Upper lobe of left lung (tissue), 6 donors: Measurements from ENCODE around the gene DOK5. TPM values are rescaled to one million over a fixed set of nuclear protein-coding genes. Genes with fewer than 3 reads are reported as not detected.

ENCODE experiments used
- ATAC-seq, 2 donors: fragments of 200-7000 bp; cut with Tn5 transposase; one replicate each; pipeline ENCODE4 v1.9.1; 2022; ENCODE audit warnings: mild to moderate bottlenecking in 2 of 2, moderate library complexity in 2 of 2; ENCODE audit not compliant: low FRiP score in 2 of 2
- DNase-seq, 2 donors: peaks; one replicate each; pipeline ENCODE4 v3.0.0-alpha.2; 2019 to 2020
- H3K27ac ChIP-seq, 4 donors: fragments of 200-600 bp; sonication (generic); one replicate each; pipeline ENCODE4 v1.5.1; 2016 to 2019
- H3K27me3 ChIP-seq, 4 donors: fragments of 200-600 bp; sonication (generic); one replicate each; pipeline ENCODE4 v1.5.1; 2017 to 2019
- H3K36me3 ChIP-seq, 4 donors: fragments of 200-600 bp; sonication (generic); one replicate each; pipeline ENCODE4 v1.5.1; 2016 to 2019
- H3K4me1 ChIP-seq, 4 donors: fragments of 200-600 bp; sonication (generic); one replicate each; pipeline ENCODE4 v1.5.1; 2018 to 2019
- H3K4me3 ChIP-seq, 4 donors: fragments of 200-600 bp; sonication (generic); one replicate each; pipeline ENCODE4 v1.5.1; 2017 to 2019; ENCODE audit warnings: mild to moderate bottlenecking in 2 of 4, moderate library complexity in 1 of 4
- H3K9me3 ChIP-seq, 4 donors: fragments of 200-600 bp; sonication (generic); one replicate each; pipeline ENCODE4 v1.5.1; 2018 to 2019
- CTCF ChIP-seq, 6 experiments: fragments of 450-650 bp in 4 of 6; fragments of 200-600 bp in 2 of 6; sonication (generic) in 2 of 6; IDR thresholded peaks; one replicate each; pipeline ENCODE4 v1.5.1; 2016 to 2019; ENCODE audit warnings: antibody characterized with exemption in 6 of 6
- EP300 ChIP-seq, 4 donors: sonication (generic); formaldehyde crosslinking; IDR thresholded peaks; one replicate each; pipeline ENCODE4 v1.5.1; 2017; ENCODE audit warnings: antibody characterized with exemption in 4 of 4, control low read depth in 2 of 4
- POLR2A ChIP-seq, 4 donors: fragments of 450-650 bp; IDR thresholded peaks; one replicate each; pipeline ENCODE4 v1.5.1; 2016 to 2017; ENCODE audit warnings: antibody characterized with exemption in 4 of 4, mild to moderate bottlenecking in 2 of 4
- POLR2AphosphoS5 ChIP-seq, 2 donors: sonication (generic); formaldehyde crosslinking; IDR thresholded peaks; one replicate each; pipeline ENCODE4 v1.5.1; 2017; ENCODE audit warnings: antibody characterized with exemption in 2 of 2
- WGBS, 2 donors: methylation state at CpG; one replicate each; pipeline ENCODE4 v1.1.5; 2017 to 2018; 5-methylcytosine and 5-hydroxymethylcytosine counted together
- total RNA-seq, 6 donors: library from RNA; depleted of rRNA in 4 of 6; stranded (reverse); fragments of >200 nt in 4 of 6; gene quantifications; one replicate each; pipeline versions ENCODE4 v1.1.0 to v1.2.1, GENCODE V29; 2016 to 2021
- donor health status: DM: no; HTN: no; CAD: no; lungs with moderate emphysema.
- donor health status: DM: no; HTN: yes; CAD: no; lungs with severe emphysema.

DOK5 gene
- total RNA-seq, 6 donors from 2014 or later: 0.37 to 1.0 TPM; not detected in 4

GRCh38 chr20:54472607-54473006, 2.8 kb upstream of the DOK5 start:
- H3K9me3 ChIP-seq: no peaks in the 10 kb centered on the region
- H3K4me3 ChIP-seq: no peak overlapping the region
- ATAC-seq (no peak), DNase-seq (no peak)
- H3K27me3 ChIP-seq: peaks cover 0 to 16% (median 8%) of the 10 kb centered on the region in 4 donors
- no peaks in the 10 kb centered on the region for H3K36me3 ChIP-seq
- H3K4me1 ChIP-seq: peaks cover 4 to 15% (median 14%) of the 10 kb centered on the region in 4 donors
- TF ChIP-seq POLR2A (IDR thresholded peaks at IDR 0.05) (no peak), POLR2AphosphoS5 (IDR thresholded peaks at IDR 0.05) (no peak), EP300 (IDR thresholded peaks at IDR 0.05) (no peak), CTCF (IDR thresholded peaks at IDR 0.05) (no peak)
- H3K27ac ChIP-seq: no peak overlapping the region
- 91 to 95% methylated on average over 5 of the region's 5 CpGs for WGBS, 2 donors

GRCh38 chr20:54473340-54473739, 2.1 kb upstream of the DOK5 start:
- TF ChIP-seq POLR2A (IDR thresholded peaks at IDR 0.05): no peak
- no peak for TF ChIP-seq CTCF (IDR thresholded peaks at IDR 0.05)
- TF ChIP-seq POLR2AphosphoS5 (IDR thresholded peaks at IDR 0.05): no peak
- TF ChIP-seq EP300 (IDR thresholded peaks at IDR 0.05): no peak
- ATAC-seq: no peak
- no peak overlapping the region for H3K4me3 ChIP-seq
- no peak overlapping the region for H3K27ac ChIP-seq
- H3K36me3 ChIP-seq: no peaks in the 10 kb centered on the region
- no peak for DNase-seq
- WGBS, 2 donors: 82 to 88% methylated on average over 7 of the region's 7 CpGs
- H3K27me3 ChIP-seq: peaks cover 0 to 16% (median 8%) of the 10 kb centered on the region in 4 donors
- H3K4me1 ChIP-seq: peaks cover 4 to 15% (median 14%) of the 10 kb centered on the region in 4 donors
- no peaks in the 10 kb centered on the region for H3K9me3 ChIP-seq

GRCh38 chr20:54474046-54474445, 1.3 kb upstream of the DOK5 start:
- TF ChIP-seq EP300 (IDR thresholded peaks at IDR 0.05) (no peak), CTCF (IDR thresholded peaks at IDR 0.05) (no peak), POLR2A (IDR thresholded peaks at IDR 0.05) (no peak), POLR2AphosphoS5 (IDR thresholded peaks at IDR 0.05) (no peak)
- H3K27me3 ChIP-seq: peaks cover 0 to 16% (median 8%) of the 10 kb centered on the region in 4 donors
- ATAC-seq: no peak

GRCh38 chr20:54474866-54475265, 527 bp upstream of the DOK5 start:
- TF ChIP-seq EP300 (IDR thresholded peaks at IDR 0.05): no peak
- no peak for TF ChIP-seq POLR2A (IDR thresholded peaks at IDR 0.05)
- TF ChIP-seq CTCF (IDR thresholded peaks at IDR 0.05): no peak
- no peak for TF ChIP-seq POLR2AphosphoS5 (IDR thresholded peaks at IDR 0.05)
- no peaks in the 10 kb centered on the region for H3K9me3 ChIP-seq
- DNase-seq (no peak), ATAC-seq (peak in 1 of 2 donors; percentile 10)
- no peaks in the 10 kb centered on the region for H3K36me3 ChIP-seq
- WGBS, 2 donors: 10 to 25% methylated on average over 6 to 10 of the region's 10 CpGs
- H3K4me3 ChIP-seq: peak overlapping the region in 2 of 4 donors; percentile 40 to 45
- peaks cover 4 to 15% (median 14%) of the 10 kb centered on the region in 4 donors for H3K4me1 ChIP-seq
- no peak overlapping the region for H3K27ac ChIP-seq
- H3K27me3 ChIP-seq: peaks cover 0 to 16% (median 8%) of the 10 kb centered on the region in 4 donors

More at GRCh38 chr20:54474046-54474445, 1.3 kb upstream of the DOK5 start:
- DNase-seq: no peak
- H3K4me1 ChIP-seq: peaks cover 4 to 15% (median 14%) of the 10 kb centered on the region in 4 donors
- H3K9me3 ChIP-seq: no peaks in the 10 kb centered on the region
- WGBS, 2 donors: 62 to 71% methylated on average over 3 of the region's 3 CpGs
- H3K36me3 ChIP-seq: no peaks in the 10 kb centered on the region
- H3K4me3 ChIP-seq: no peak overlapping the region
- H3K27ac ChIP-seq: no peak overlapping the region
